PC-3 (cell line): ENCODE data around the gene TPPP3. TPM values are rescaled to one million over a fixed set of nuclear protein-coding genes. Genes with fewer than 3 reads are reported as not detected.

ENCODE experiments used
- ATAC-seq: fragments of 200-7000 bp; cut with Tn5 transposase; 2 replicates; pipeline ENCODE4 v1.9.1; 2020; ENCODE audit warnings: mild to moderate bottlenecking, moderate library complexity
- BruUV-seq: library from RNA; stranded (reverse); fragments of 400-500 nt; replicated peaks from 2 replicates; lab custom pipeline; 2021; lab: Mats Ljungman, UMichigan
- CTCF ChIA-PET: fragments of 300-600 bp; sonication (Branson Sonifier 250); formaldehyde crosslinking; loops from one replicate; lab custom pipeline; 2022; ENCODE audit warnings: antibody characterized with exemption; lab: Charles Lee
- POLR2A ChIA-PET: fragments of 300-600 bp; sonication (Branson Sonifier 250); formaldehyde crosslinking; loops from one replicate; lab custom pipeline; 2022; ENCODE audit warnings: antibody characterized with exemption; ENCODE audit not compliant: unreplicated experiment; lab: Charles Lee
- DNase-seq: peaks from one replicate; pipeline ENCODE4 v3.0.0-alpha.2; 2015
- H2AFZ ChIP-seq: fragments of 300-600 bp; sonication (generic); 2 replicates; pipeline ENCODE4 v1.6.0; 2016; ENCODE audit warnings: antibody characterized with exemption, low read length
- H3F3A ChIP-seq: fragments of 300-600 bp; sonication (generic); one replicate; pipeline ENCODE4 v1.6.0; 2017; ENCODE audit warnings: antibody characterized with exemption, low read length, control low read depth, mild to moderate bottlenecking; ENCODE audit not compliant: unreplicated experiment
- H3K27ac ChIP-seq: fragments of 300-600 bp; sonication (generic); 2 replicates; pipeline ENCODE4 v1.5.1; 2016; ENCODE audit warnings: mild to moderate bottlenecking, low read length
- H3K27me3 ChIP-seq: fragments of 300-600 bp; sonication (generic); 2 replicates; pipeline ENCODE4 v1.6.1; 2016; ENCODE audit warnings: low read length, mixed read lengths
- H3K36me3 ChIP-seq: fragments of 300-600 bp; sonication (generic); 2 replicates; pipeline ENCODE4 v1.6.1; 2016; ENCODE audit warnings: low read depth, mixed run types, low read length, mixed read lengths
- H3K4me1 ChIP-seq: fragments of 300-600 bp; sonication (generic); 2 replicates; pipeline ENCODE4 v1.5.1; 2016; ENCODE audit warnings: low read length; ENCODE audit not compliant: insufficient read depth
- H3K4me2 ChIP-seq: fragments of 300-600 bp; sonication (generic); 2 replicates; pipeline ENCODE4 v1.6.0; 2016; ENCODE audit warnings: low read length
- H3K4me3 ChIP-seq: fragments of 300-600 bp; sonication (generic); 2 replicates; pipeline ENCODE4 v1.5.1; 2016; ENCODE audit warnings: mild to moderate bottlenecking, low read length, mixed read lengths
- H3K79me2 ChIP-seq: fragments of 300-600 bp; sonication (generic); 2 replicates; pipeline ENCODE4 v1.6.1; 2017; ENCODE audit warnings: low read length, mixed read lengths
- H3K9ac ChIP-seq: fragments of 300-600 bp; sonication (generic); 2 replicates; pipeline ENCODE4 v1.6.0; 2016; ENCODE audit warnings: mild to moderate bottlenecking, low read length
- H3K9me2 ChIP-seq: fragments of 300-600 bp; sonication (generic); replicated peaks from 2 replicates; pipeline ENCODE4 v1.6.1; 2016; ENCODE audit warnings: mixed run types, low read length, mixed read lengths
- H3K9me3 ChIP-seq: fragments of 300-600 bp; sonication (generic); 2 replicates; pipeline ENCODE4 v1.6.1; 2016; ENCODE audit warnings: low read length, mixed read lengths
- H4K20me1 ChIP-seq: fragments of 300-600 bp; sonication (generic); 2 replicates; pipeline ENCODE4 v1.6.1; 2016; ENCODE audit warnings: low read length, mixed read lengths
- CTCF ChIP-seq: fragments of 300-600 bp; sonication (generic); conservative IDR thresholded peaks from 2 replicates; pipeline ENCODE4 v1.5.1; 2017; ENCODE audit warnings: antibody characterized with exemption, low read depth, mild to moderate bottlenecking, low read length
- EZH2 ChIP-seq: fragments of 300-600 bp; sonication (generic); IDR thresholded peaks from one replicate; pipeline ENCODE4 v1.6.1; 2017; ENCODE audit warnings: antibody characterized with exemption, mild to moderate bottlenecking, low read length; ENCODE audit not compliant: unreplicated experiment
- EZH2phosphoT487 ChIP-seq: fragments of 300-600 bp; sonication (generic); IDR thresholded peaks from 2 replicates; pipeline ENCODE4 v1.6.1; 2018; ENCODE audit warnings: mild to moderate bottlenecking, antibody characterized with exemption, low read length, borderline replicate concordance
- intact Hi-C: fragments of 100-400 bp; cut with micrococcal nuclease; formaldehyde crosslinking; loops from 2 replicates; pipeline ENCODE4 v1.9.0; 2023
- total RNA-seq: library from RNA; depleted of rRNA; stranded (reverse); fragments of >200 nt; gene quantifications from 2 replicates; pipeline ENCODE4 v1.2.3, GENCODE V29; 2014

TPPP3 gene
- total RNA-seq, 1 experiment from 2014 or later = not detected

- Histone ChIP-seq H3K4me2 (no peak overlapping the region), H3K4me3 (no peak overlapping the region), H3K36me3 (no peaks in the 10 kb centered on the region), H3F3A (no peaks in the 10 kb centered on the region), H3K4me1 (no peaks in the 10 kb centered on the region), H3K27me3 (no peaks in the 10 kb centered on the region), H4K20me1 (no peaks in the 10 kb centered on the region), H2AFZ (no peak overlapping the region), H3K9ac (no peak overlapping the region), H3K9me2 (no peaks in the 10 kb centered on the region), H3K27ac (no peak overlapping the region), H3K79me2 (no peaks in the 10 kb centered on the region), H3K9me3 (no peaks in the 10 kb centered on the region)
- TF ChIP-seq EZH2phosphoT487 (no peak), EZH2 (no peak), CTCF (no peak)
- ATAC-seq = no peak
- ChIA-PET CTCF (no interaction called here), POLR2A (no interaction called here)
- BruUV-seq = no TSS peak
- DNase-seq = no peak
- intact Hi-C loops = no loop called here
These were observed 4.7 kb downstream of the TPPP3 start for GRCh38 chr16:67388591-67388990.

GRCh38 chr16:67388191-67388590, 5.1 kb downstream of the TPPP3 start:
- CTCF ChIA-PET = no interaction called here
- H3F3A ChIP-seq = no peaks in the 10 kb centered on the region
- no peak overlapping the region for H3K9ac ChIP-seq
- no peaks in the 10 kb centered on the region for H3K9me2 ChIP-seq
- H3K4me1 ChIP-seq = no peaks in the 10 kb centered on the region
- POLR2A ChIA-PET = no interaction called here
- no peaks in the 10 kb centered on the region for H3K9me3 ChIP-seq
- TF ChIP-seq EZH2phosphoT487 = no peak
- no peak for TF ChIP-seq CTCF
- TF ChIP-seq EZH2 = no peak
- no peak overlapping the region for H3K4me2 ChIP-seq
- H3K79me2 ChIP-seq = no peaks in the 10 kb centered on the region
- no peak overlapping the region for H2AFZ ChIP-seq
- no peaks in the 10 kb centered on the region for H3K27me3 ChIP-seq
- no TSS peak for BruUV-seq
- no peaks in the 10 kb centered on the region for H4K20me1 ChIP-seq
- ATAC-seq (no peak), DNase-seq (no peak)
- no peaks in the 10 kb centered on the region for H3K36me3 ChIP-seq
- intact Hi-C loops = no loop called here
- H3K4me3 ChIP-seq = no peak overlapping the region
- no peak overlapping the region for H3K27ac ChIP-seq

GRCh38 chr16:67387479-67388079, 5.7 kb downstream of the TPPP3 start:
- no peaks in the 10 kb centered on the region for H3K27me3 ChIP-seq
- no peak for DNase-seq
- H3K27ac ChIP-seq = no peak overlapping the region
- TF ChIP-seq EZH2 = no peak
- TF ChIP-seq CTCF = no peak
- TF ChIP-seq EZH2phosphoT487 = no peak
- H3K79me2 ChIP-seq = no peaks in the 10 kb centered on the region
- H3K4me3 ChIP-seq = no peak overlapping the region
- no peaks in the 10 kb centered on the region for H3K9me3 ChIP-seq
- no TSS peak for BruUV-seq
- H3F3A ChIP-seq = no peaks in the 10 kb centered on the region
- ATAC-seq = no peak
- H3K4me1 ChIP-seq = no peaks in the 10 kb centered on the region
- no peaks in the 10 kb centered on the region for H4K20me1 ChIP-seq
- no peak overlapping the region for H3K9ac ChIP-seq
- intact Hi-C loops = no loop called here
- no peaks in the 10 kb centered on the region for H3K36me3 ChIP-seq
- no peaks in the 10 kb centered on the region for H3K9me2 ChIP-seq
- H2AFZ ChIP-seq = no peak overlapping the region
- POLR2A ChIA-PET = no interaction called here
- no peak overlapping the region for H3K4me2 ChIP-seq
- CTCF ChIA-PET = no interaction called here
